Prostate gland (tissue), 2 donors: ENCODE measurements around the gene ANKRD62. TPM values are rescaled to one million over a fixed set of nuclear protein-coding genes. Genes with fewer than 3 reads are reported as not detected.

Experiments
- DNase-seq: peaks from one replicate; pipeline ENCODE4 v3.0.0-alpha.2; 2019; ENCODE audit warnings: low spot score
- H3K27ac ChIP-seq, 2 donors: fragments of 200-600 bp; sonication (generic); 2 replicates each; pipeline ENCODE4 v1.5.1; 2017 to 2019
- H3K27me3 ChIP-seq: fragments of 200-600 bp; sonication (generic); replicated peaks from 2 replicates; pipeline ENCODE4 v1.5.1; 2019; ENCODE audit not compliant: insufficient read depth
- H3K36me3 ChIP-seq, 2 donors: fragments of 200-600 bp; sonication (generic); 1 replicate in 1 of 2; 2 replicates in 1 of 2; pipeline versions ENCODE4 v1.5.1 to v1.8.1; 2017 to 2019
- H3K4me1 ChIP-seq: fragments of 200-600 bp; sonication (generic); replicated peaks from 2 replicates; pipeline ENCODE4 v1.5.1; 2019
- H3K4me3 ChIP-seq, 2 donors: fragments of 200-600 bp; sonication (generic); 2 replicates each; pipeline ENCODE4 v1.5.1; 2017 to 2019
- H3K9me3 ChIP-seq: fragments of 200-600 bp; sonication (generic); 2 replicates; pipeline ENCODE4 v1.5.1; 2017
- CTCF ChIP-seq, 4 experiments: fragments of 200-600 bp in 2 of 4; fragments of 450-650 bp in 2 of 4; sonication (generic) in 2 of 4; IDR thresholded peaks; 1 replicate in 3 of 4; 2 replicates in 1 of 4; pipeline ENCODE4 v1.5.1; 2016 to 2019; ENCODE audit warnings: antibody characterized with exemption in 4 of 4, mild to moderate bottlenecking in 2 of 4, moderate library complexity in 2 of 4
- POLR2A ChIP-seq: fragments of 450-650 bp; IDR thresholded peaks from one replicate; pipeline ENCODE4 v1.6.1; 2016; ENCODE audit warnings: antibody characterized with exemption, mild to moderate bottlenecking
- POLR2AphosphoS5 ChIP-seq: sonication (generic); formaldehyde crosslinking; IDR thresholded peaks from one replicate; pipeline ENCODE4 v1.6.1; 2017; ENCODE audit warnings: antibody characterized with exemption
- WGBS: methylation state at CpG from one replicate; pipeline ENCODE4 v1.1.5; 2018; 5-methylcytosine and 5-hydroxymethylcytosine counted together
- intact Hi-C: fragments of 100-400 bp; cut with DNase I; formaldehyde crosslinking; loops from one replicate; pipeline ENCODE4 v1.14.2; 2022
- total RNA-seq, 2 donors: library from RNA; depleted of rRNA; stranded (reverse); fragments of >200 nt; gene quantifications; one replicate each; pipeline ENCODE4 v1.1.0, GENCODE V29; 2016

The ANKRD62 gene
- 1 to 10 TPM in 1 of 2 donors, not detected in 1; 4.3 TPM for total RNA-seq

- TF ChIP-seq CTCF (IDR thresholded peaks at IDR 0.05) (no peak), POLR2A (no peak), POLR2AphosphoS5 (no peak)
- H3K9me3 ChIP-seq, result no peaks in the 10 kb centered on the region
- H3K27me3 ChIP-seq, result peaks cover 2% of the 10 kb centered on the region
- intact Hi-C loops, result loop anchor here (10.0 kb wide), 1 partner anchor 141 kb away; no protein-coding TSS in a partner anchor
- no peak for DNase-seq
- no peaks in the 10 kb centered on the region for H3K4me1 ChIP-seq
- no peaks in the 10 kb centered on the region for H3K36me3 ChIP-seq
- H3K4me3 ChIP-seq, result no peak within 1 kb of the TSS
- 93% methylated on average over 49 of the region's 50 CpGs for WGBS
- no peak within 1 kb of the TSS for H3K27ac ChIP-seq
Measured at GRCh38 chr18:12093520-12094257, at the start of gene ANKRD62. Gene ANKRD62, plus strand, starts transcription at chr18:12093843. Its CDS starts 175 bp downstream, at chr18:12094018.

- TF ChIP-seq POLR2AphosphoS5, result no peak
- TF ChIP-seq CTCF (IDR thresholded peaks at IDR 0.05), result no peak
- TF ChIP-seq POLR2A, result no peak
- no peak for DNase-seq
- Histone ChIP-seq H3K9me3 (no peaks in the 10 kb centered on the region), H3K27me3 (no peaks in the 10 kb centered on the region), H3K36me3 (no peaks in the 10 kb centered on the region), H3K4me3 (no peak overlapping the region), H3K4me1 (no peaks in the 10 kb centered on the region), H3K27ac (no peak overlapping the region)
- 71% methylated on average over 5 of the region's 5 CpGs for WGBS
- intact Hi-C loops, result no loop called here
Measured at GRCh38 chr18:12044591-12044990, 49.1 kb upstream of the ANKRD62 start.

- no peak overlapping the region for H3K27ac ChIP-seq
- no peaks in the 10 kb centered on the region for H3K27me3 ChIP-seq
- no peak for TF ChIP-seq POLR2AphosphoS5
- H3K4me3 ChIP-seq, result no peak overlapping the region
- whole genome bisulfite sequencing, result 75% methylated on average over 15 of the region's 15 CpGs
- intact Hi-C loops, result no loop called here
- no peaks in the 10 kb centered on the region for H3K9me3 ChIP-seq
- H3K4me1 ChIP-seq, result no peaks in the 10 kb centered on the region
- no peak for DNase-seq
- no peaks in the 10 kb centered on the region for H3K36me3 ChIP-seq
Measured at GRCh38 chr18:12046046-12046750, 47.4 kb upstream of the ANKRD62 start.

- 88% methylated on average over 11 of the region's 12 CpGs for WGBS
- DNase-seq, result no peak
- H3K4me1 ChIP-seq, result no peaks in the 10 kb centered on the region
- no peaks in the 10 kb centered on the region for H3K36me3 ChIP-seq
- H3K4me3 ChIP-seq, result no peak overlapping the region
- no peak for TF ChIP-seq CTCF (IDR thresholded peaks at IDR 0.05)
- no peak for TF ChIP-seq POLR2A
- no peak for TF ChIP-seq POLR2AphosphoS5
- intact Hi-C loops, result no loop called here
- no peaks in the 10 kb centered on the region for H3K9me3 ChIP-seq
- no peak overlapping the region for H3K27ac ChIP-seq
- H3K27me3 ChIP-seq, result no peaks in the 10 kb centered on the region
Measured at GRCh38 chr18:12046751-12047335, 46.8 kb upstream of the ANKRD62 start.

GRCh38 chr18:12048010-12048826 lies 45.4 kb upstream of the ANKRD62 start:
- no peaks in the 10 kb centered on the region for H3K36me3 ChIP-seq
- H3K4me1 ChIP-seq, result no peaks in the 10 kb centered on the region
- no peak overlapping the region for H3K27ac ChIP-seq
- H3K4me3 ChIP-seq, result no peak overlapping the region
- TF ChIP-seq CTCF (IDR thresholded peaks at IDR 0.05), result no peak
- no peak for TF ChIP-seq POLR2AphosphoS5
- TF ChIP-seq POLR2A, result no peak
- no peaks in the 10 kb centered on the region for H3K9me3 ChIP-seq
- 89% methylated on average over 20 of the region's 20 CpGs for WGBS
- DNase-seq, result no peak
- no peaks in the 10 kb centered on the region for H3K27me3 ChIP-seq
- intact Hi-C loops, result no loop called here
